Coronary artery (tissue), 2 donors: Measurements from ENCODE around the gene PI16.

Experiments
- DNase-seq: peaks from one replicate; pipeline ENCODE4 v3.0.0-alpha.2; 2017; ENCODE audit warnings: low spot score
- H3K27ac ChIP-seq, 2 donors: fragments of 200-600 bp; sonication (generic); one replicate each; pipeline ENCODE4 v1.5.1; 2016 to 2019
- H3K4me3 ChIP-seq: fragments of 200-600 bp; sonication (generic); 2 replicates; pipeline ENCODE4 v1.5.1; 2016; ENCODE audit warnings: mild to moderate bottlenecking, moderate library complexity
- TF ChIP-seq, protein P1 (sequence below): fragments of 200-600 bp; sonication (generic); IDR thresholded peaks from one replicate; pipeline ENCODE4 v1.5.1; 2019; ENCODE audit warnings: antibody characterized with exemption

The PI16 gene

DNA sequence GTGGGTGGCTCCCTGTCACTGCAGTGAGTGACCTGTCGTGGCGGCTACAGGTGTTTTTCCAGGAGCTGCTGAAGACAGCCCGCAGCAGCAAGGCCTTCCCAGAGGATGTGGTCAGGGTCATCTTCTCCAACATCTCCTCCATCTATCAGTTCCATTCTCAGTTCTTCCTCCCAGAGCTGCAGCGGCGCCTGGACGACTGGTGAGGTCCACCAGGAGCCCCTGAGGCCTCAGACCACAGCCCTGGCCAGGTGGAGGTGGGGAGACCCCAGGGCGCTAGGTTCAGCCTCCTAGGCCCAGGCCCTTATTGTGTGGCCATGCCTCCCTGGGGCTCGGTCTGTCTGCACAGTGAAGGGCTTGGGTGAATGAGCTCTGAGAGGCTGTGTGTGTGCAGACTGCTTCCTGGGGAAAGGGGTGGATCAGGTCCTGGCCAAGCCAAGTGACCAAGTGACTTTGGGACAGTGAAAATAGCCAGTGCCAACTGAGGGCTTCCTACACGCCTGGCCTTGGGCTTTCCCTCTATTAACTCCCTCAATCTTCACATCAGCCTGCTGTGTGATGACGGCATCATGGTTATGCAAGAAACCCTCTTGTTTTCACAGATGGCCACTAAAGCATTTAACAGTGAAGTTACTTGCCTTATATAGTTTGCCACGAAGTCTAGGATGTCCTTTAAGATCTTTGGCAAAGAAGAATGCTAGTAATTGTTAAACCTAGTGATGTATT is 57.3 kb downstream of the PI16 start:
- no peak for DNase-seq

DNA sequence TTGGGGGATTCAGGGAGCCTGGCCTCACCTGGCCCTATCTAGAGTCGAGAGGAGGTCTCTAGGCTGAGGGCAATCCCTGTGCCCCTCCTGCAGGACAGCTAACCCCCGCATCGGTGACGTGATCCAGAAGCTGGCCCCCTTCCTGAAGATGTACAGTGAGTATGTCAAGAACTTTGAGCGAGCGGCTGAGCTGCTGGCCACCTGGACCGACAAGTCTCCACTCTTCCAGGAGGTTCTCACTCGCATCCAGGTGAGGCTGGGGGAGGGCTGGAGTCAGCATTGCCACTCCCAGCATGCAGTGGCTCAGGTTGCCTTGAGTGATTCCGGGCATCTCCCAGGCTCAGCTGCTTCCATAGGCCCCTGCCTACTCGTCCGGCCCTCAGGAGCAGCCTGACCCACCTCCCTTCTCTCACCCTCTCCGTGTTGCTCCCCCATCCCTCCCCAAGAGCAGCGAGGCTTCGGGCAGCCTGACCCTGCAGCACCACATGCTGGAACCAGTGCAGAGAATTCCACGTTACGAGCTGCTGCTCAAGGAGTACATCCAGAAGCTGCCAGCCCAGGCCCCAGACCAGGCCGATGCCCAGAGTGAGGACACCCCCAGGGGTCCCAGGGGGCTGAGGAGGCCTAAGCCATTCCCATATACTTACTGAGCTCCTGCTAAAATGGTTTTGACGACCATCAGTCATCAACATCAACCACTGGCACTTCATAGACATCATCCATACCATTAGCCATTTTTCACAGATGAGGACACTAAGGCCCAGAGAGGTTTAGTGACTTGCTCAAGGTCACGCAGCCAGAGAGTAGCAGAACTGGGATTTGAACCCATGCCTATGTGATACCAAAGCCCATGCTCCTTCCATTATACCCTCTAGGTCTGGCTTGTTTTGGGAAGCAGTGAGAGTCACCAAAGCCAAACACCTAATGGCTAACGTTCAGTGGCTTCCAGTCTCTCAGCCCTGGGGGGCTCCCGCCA is 59.3 kb downstream of the PI16 start:
- no peak overlapping the region for H3K4me3 ChIP-seq
- no peak overlapping the region for H3K27ac ChIP-seq
- TF ChIP-seq, protein P1, sequence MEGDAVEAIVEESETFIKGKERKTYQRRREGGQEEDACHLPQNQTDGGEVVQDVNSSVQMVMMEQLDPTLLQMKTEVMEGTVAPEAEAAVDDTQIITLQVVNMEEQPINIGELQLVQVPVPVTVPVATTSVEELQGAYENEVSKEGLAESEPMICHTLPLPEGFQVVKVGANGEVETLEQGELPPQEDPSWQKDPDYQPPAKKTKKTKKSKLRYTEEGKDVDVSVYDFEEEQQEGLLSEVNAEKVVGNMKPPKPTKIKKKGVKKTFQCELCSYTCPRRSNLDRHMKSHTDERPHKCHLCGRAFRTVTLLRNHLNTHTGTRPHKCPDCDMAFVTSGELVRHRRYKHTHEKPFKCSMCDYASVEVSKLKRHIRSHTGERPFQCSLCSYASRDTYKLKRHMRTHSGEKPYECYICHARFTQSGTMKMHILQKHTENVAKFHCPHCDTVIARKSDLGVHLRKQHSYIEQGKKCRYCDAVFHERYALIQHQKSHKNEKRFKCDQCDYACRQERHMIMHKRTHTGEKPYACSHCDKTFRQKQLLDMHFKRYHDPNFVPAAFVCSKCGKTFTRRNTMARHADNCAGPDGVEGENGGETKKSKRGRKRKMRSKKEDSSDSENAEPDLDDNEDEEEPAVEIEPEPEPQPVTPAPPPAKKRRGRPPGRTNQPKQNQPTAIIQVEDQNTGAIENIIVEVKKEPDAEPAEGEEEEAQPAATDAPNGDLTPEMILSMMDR = no peak
- DNase-seq = no peak

More for the DNA sequence above, 57.3 kb downstream of the PI16 start:
- H3K27ac ChIP-seq = no peak overlapping the region
- no peak overlapping the region for H3K4me3 ChIP-seq
- TF ChIP-seq, protein P1 = no peak
